PC-3 (cell line): Measurements from ENCODE around the gene TMEM45B.

Source experiments
- CTCF ChIP-seq: fragments of 300-600 bp; sonication (generic); conservative IDR thresholded peaks from 2 replicates; pipeline ENCODE4 v1.5.1; 2017; ENCODE audit warnings: antibody characterized with exemption, low read depth, mild to moderate bottlenecking, low read length
- EZH2phosphoT487 ChIP-seq: fragments of 300-600 bp; sonication (generic); IDR thresholded peaks from 2 replicates; pipeline ENCODE4 v1.6.1; 2018; ENCODE audit warnings: mild to moderate bottlenecking, antibody characterized with exemption, low read length, borderline replicate concordance

GRCh38 chr11:129880311-129880710, 64.7 kb downstream of the TMEM45B start:
- TF ChIP-seq CTCF, result no peak
- no peak for TF ChIP-seq EZH2phosphoT487
